ENCODE data around the gene NHS. TPM values are rescaled to one million over a fixed set of nuclear protein-coding genes. Genes with fewer than 3 reads are reported as not detected.
"Not testable (repeated sequence)": the region's sequence is repeated elsewhere in the genome, so short reads cannot be mapped to it uniquely, and the experiment has no call there.

The NHS gene
- total RNA-seq, 1 donor from 2014 or later: 6.6 TPM

GRCh38 chrX:17567187-17567586 lies 192.2 kb downstream of the NHS start:
- H3K4me2 ChIP-seq (ENCODE audit: low read length): peak overlapping the region; percentile 44
- no peaks in the 10 kb centered on the region for H3K27me3 Mint-ChIP-seq (ENCODE audit: low read depth, unreplicated experiment)
- H3K4me1 Mint-ChIP-seq (ENCODE audit: low read depth, unreplicated experiment): peaks cover 19% of the 10 kb centered on the region
- H3K36me3 Mint-ChIP-seq (ENCODE audit: low read depth, unreplicated experiment): no peaks in the 10 kb centered on the region
- DNase-seq (ENCODE audit: low read depth): peak; percentile 59
- H3K27ac Mint-ChIP-seq (ENCODE audit: unreplicated experiment): peak overlapping the region; percentile 34
- peaks cover 24% of the 10 kb centered on the region for H3K4me1 ChIP-seq (ENCODE audit: insufficient read depth, low read length)
- no peaks in the 10 kb centered on the region for H4K20me1 ChIP-seq (ENCODE audit: insufficient read depth, low read length)
- no peaks in the 10 kb centered on the region for H3K27me3 ChIP-seq (ENCODE audit: insufficient read depth, low read length)
- H3K27ac ChIP-seq (ENCODE audit: low read depth, low read length): no peak overlapping the region
- peaks cover 7% of the 10 kb centered on the region for H3K79me2 ChIP-seq (ENCODE audit: insufficient read depth, low read length)
- peak overlapping the region; percentile 48 for H3K9ac ChIP-seq (ENCODE audit: low read length)
- FAIRE-seq: peak; percentile 89
- peak overlapping the region; percentile 40 for H3K4me3 Mint-ChIP-seq (ENCODE audit: unreplicated experiment)
- H3K36me3 ChIP-seq (ENCODE audit: insufficient read depth, low read length): no peaks in the 10 kb centered on the region
- no peaks in the 10 kb centered on the region for H3K9me3 ChIP-seq (ENCODE audit: insufficient read depth, low read depth, low read length)
- TF ChIP-seq EZH2 (IDR thresholded peaks at IDR 0.05; ENCODE audit: insufficient read depth, low read length): no peak
- no peak for TF ChIP-seq CTCF (IDR thresholded peaks at IDR 0.05; ENCODE audit: insufficient read depth, low read depth, low read length)
- H3K4me3 ChIP-seq (ENCODE audit: insufficient read depth, low read depth, low read length): no peak overlapping the region
- H3K9me3 Mint-ChIP-seq (ENCODE audit: unreplicated experiment): no peaks in the 10 kb centered on the region
- H2AFZ ChIP-seq (ENCODE audit: low read depth, low read length): no peak overlapping the region

GRCh38 chrX:17567821-17568220 lies 192.8 kb downstream of the NHS start:
- Histone ChIP-seq H4K20me1 (ENCODE audit: insufficient read depth, low read length) (no peaks in the 10 kb centered on the region), H3K4me2 (ENCODE audit: low read length) (peak overlapping the region; percentile 44), H2AFZ (ENCODE audit: low read depth, low read length) (no peak overlapping the region), H3K27ac (ENCODE audit: low read depth, low read length) (no peak overlapping the region), H3K79me2 (ENCODE audit: insufficient read depth, low read length) (peaks cover 6% of the 10 kb centered on the region), H3K9me3 (ENCODE audit: insufficient read depth, low read depth, low read length) (no peaks in the 10 kb centered on the region), H3K9ac (ENCODE audit: low read length) (peak overlapping the region; percentile 48), H3K4me3 (ENCODE audit: insufficient read depth, low read depth, low read length) (no peak overlapping the region), H3K36me3 (ENCODE audit: insufficient read depth, low read length) (no peaks in the 10 kb centered on the region), H3K27me3 (ENCODE audit: insufficient read depth, low read length) (no peaks in the 10 kb centered on the region), H3K4me1 (ENCODE audit: insufficient read depth, low read length) (peaks cover 24% of the 10 kb centered on the region)
- no peak overlapping the region for H3K4me3 Mint-ChIP-seq (ENCODE audit: unreplicated experiment)
- H3K27me3 Mint-ChIP-seq (ENCODE audit: low read depth, unreplicated experiment): no peaks in the 10 kb centered on the region
- no peak for DNase-seq (ENCODE audit: low read depth)
- H3K36me3 Mint-ChIP-seq (ENCODE audit: low read depth, unreplicated experiment): no peaks in the 10 kb centered on the region
- TF ChIP-seq CTCF (IDR thresholded peaks at IDR 0.05; ENCODE audit: insufficient read depth, low read depth, low read length) (no peak), EZH2 (IDR thresholded peaks at IDR 0.05; ENCODE audit: insufficient read depth, low read length) (no peak)
- H3K27ac Mint-ChIP-seq (ENCODE audit: unreplicated experiment): peak overlapping the region; percentile 26
- peaks cover 19% of the 10 kb centered on the region for H3K4me1 Mint-ChIP-seq (ENCODE audit: low read depth, unreplicated experiment)
- FAIRE-seq: no peak
- H3K9me3 Mint-ChIP-seq (ENCODE audit: unreplicated experiment): no peaks in the 10 kb centered on the region

GRCh38 chrX:17568804-17569203 lies 193.8 kb downstream of the NHS start:
- H3K4me3 Mint-ChIP-seq (ENCODE audit: unreplicated experiment); DNase-seq (ENCODE audit: low read depth); H3K36me3 Mint-ChIP-seq (ENCODE audit: low read depth, unreplicated experiment); H3K4me3 ChIP-seq (ENCODE audit: insufficient read depth, low read depth, low read length); H3K9ac ChIP-seq (ENCODE audit: low read length); FAIRE-seq; H3K4me2 ChIP-seq (ENCODE audit: low read length); H3K79me2 ChIP-seq (ENCODE audit: insufficient read depth, low read length); H3K27me3 ChIP-seq (ENCODE audit: insufficient read depth, low read length); H3K27ac Mint-ChIP-seq (ENCODE audit: unreplicated experiment); H3K9me3 Mint-ChIP-seq (ENCODE audit: unreplicated experiment); H4K20me1 ChIP-seq (ENCODE audit: insufficient read depth, low read length); H3K9me3 ChIP-seq (ENCODE audit: insufficient read depth, low read depth, low read length); H3K27me3 Mint-ChIP-seq (ENCODE audit: low read depth, unreplicated experiment); H3K27ac ChIP-seq (ENCODE audit: low read depth, low read length); H2AFZ ChIP-seq (ENCODE audit: low read depth, low read length); H3K36me3 ChIP-seq (ENCODE audit: insufficient read depth, low read length): not testable (repeated sequence)
- peaks cover 14% of the 10 kb centered on the region for H3K4me1 ChIP-seq (ENCODE audit: insufficient read depth, low read length)
- H3K4me1 Mint-ChIP-seq (ENCODE audit: low read depth, unreplicated experiment): peaks cover 14% of the 10 kb centered on the region
